Astrocyte (in vitro differentiated cells and primary cell): ENCODE measurements around the gene MN1. TPM values are rescaled to one million over a fixed set of nuclear protein-coding genes. Genes with fewer than 3 reads are reported as not detected.
A peak's percentile ranks its signal among the peaks of the same experiment; 100 is the strongest.

ENCODE experiments used
- DNase-seq: peaks from one replicate; pipeline ENCODE4 v3.0.0-alpha.2; 2010; ENCODE audit warnings: low read depth
- FAIRE-seq: peaks from 2 replicates; lab custom pipeline; 2011; peaks lifted over from hg19 to GRCh38; lab: Jason Lieb, UNC
- H2AFZ ChIP-seq: 2 replicates; pipeline ENCODE4 v1.6.0; 2012; ENCODE audit warnings: low read depth, low read length, inconsistent platforms
- H3K27ac ChIP-seq: 2 replicates; pipeline ENCODE4 v1.5.1; 2011; ENCODE audit warnings: low read depth, low read length, inconsistent platforms
- H3K27me3 ChIP-seq: 2 replicates; pipeline ENCODE4 v1.6.0; 2011; ENCODE audit warnings: low read length, inconsistent platforms; ENCODE audit not compliant: insufficient read depth
- H3K36me3 ChIP-seq: 2 replicates; pipeline ENCODE4 v1.5.1; 2011; ENCODE audit warnings: low read length, inconsistent platforms; ENCODE audit not compliant: insufficient read depth
- H3K4me1 ChIP-seq: 2 replicates; pipeline ENCODE4 v1.5.1; 2011; ENCODE audit warnings: low read length, inconsistent platforms; ENCODE audit not compliant: insufficient read depth
- H3K4me2 ChIP-seq: 2 replicates; pipeline ENCODE4 v1.6.0; 2012; ENCODE audit warnings: low read length, inconsistent platforms
- H3K4me3 ChIP-seq: 2 replicates; pipeline ENCODE4 v1.5.1; 2011; ENCODE audit warnings: low read depth, mild to moderate bottlenecking, low read length, inconsistent platforms; ENCODE audit not compliant: insufficient read depth
- H3K79me2 ChIP-seq: 2 replicates; pipeline ENCODE4 v1.6.0; 2012; ENCODE audit warnings: mild to moderate bottlenecking, low read length, inconsistent platforms; ENCODE audit not compliant: insufficient read depth
- H3K9ac ChIP-seq: 2 replicates; pipeline ENCODE4 v1.6.0; 2012; ENCODE audit warnings: mild to moderate bottlenecking, low read length, inconsistent platforms
- H3K9me3 ChIP-seq: 2 replicates; pipeline ENCODE4 v1.5.1; 2012; ENCODE audit warnings: low read depth, mild to moderate bottlenecking, low read length, inconsistent platforms; ENCODE audit not compliant: insufficient read depth
- H4K20me1 ChIP-seq: 2 replicates; pipeline ENCODE4 v1.6.0; 2012; ENCODE audit warnings: low read length, inconsistent platforms; ENCODE audit not compliant: insufficient read depth
- H3K27ac Mint-ChIP-seq: one replicate; pipeline ENCODE4 v1.8.0; 2021; ENCODE audit warnings: mild to moderate bottlenecking, mixed read lengths; ENCODE audit not compliant: unreplicated experiment
- H3K27me3 Mint-ChIP-seq: one replicate; pipeline ENCODE4 v1.8.0; 2021; ENCODE audit warnings: low read depth, mixed read lengths; ENCODE audit not compliant: unreplicated experiment
- H3K36me3 Mint-ChIP-seq: one replicate; pipeline ENCODE4 v1.8.0; 2021; ENCODE audit warnings: low read depth, mixed read lengths; ENCODE audit not compliant: unreplicated experiment
- H3K4me1 Mint-ChIP-seq: one replicate; pipeline ENCODE4 v1.8.0; 2021; ENCODE audit warnings: low read depth, mixed read lengths; ENCODE audit not compliant: unreplicated experiment
- H3K4me3 Mint-ChIP-seq: one replicate; pipeline ENCODE4 v1.8.0; 2021; ENCODE audit warnings: mild to moderate bottlenecking, moderate library complexity, mixed read lengths; ENCODE audit not compliant: unreplicated experiment
- H3K9me3 Mint-ChIP-seq: one replicate; pipeline ENCODE4 v1.8.0; 2021; ENCODE audit warnings: mild to moderate bottlenecking, mixed read lengths; ENCODE audit not compliant: unreplicated experiment
- EZH2 ChIP-seq: IDR thresholded peaks from 2 replicates; pipeline ENCODE4 v1.6.1; 2012; ENCODE audit warnings: mild to moderate bottlenecking, low read length, inconsistent platforms; ENCODE audit not compliant: insufficient read depth
- total RNA-seq: library from RNA; stranded (reverse); gene quantifications from 2 replicates; pipeline ENCODE4 v1.2.1, GENCODE V29; 2021
- TF ChIP-seq, protein P1 (sequence below): IDR thresholded peaks from 2 replicates; pipeline ENCODE4 v1.5.1; 2011; ENCODE audit warnings: low read depth, mild to moderate bottlenecking, inconsistent platforms, low read length, moderate library complexity; ENCODE audit not compliant: insufficient read depth

Gene MN1
- total RNA-seq, 1 donor from 2014 or later = 98.6 TPM

DNA sequence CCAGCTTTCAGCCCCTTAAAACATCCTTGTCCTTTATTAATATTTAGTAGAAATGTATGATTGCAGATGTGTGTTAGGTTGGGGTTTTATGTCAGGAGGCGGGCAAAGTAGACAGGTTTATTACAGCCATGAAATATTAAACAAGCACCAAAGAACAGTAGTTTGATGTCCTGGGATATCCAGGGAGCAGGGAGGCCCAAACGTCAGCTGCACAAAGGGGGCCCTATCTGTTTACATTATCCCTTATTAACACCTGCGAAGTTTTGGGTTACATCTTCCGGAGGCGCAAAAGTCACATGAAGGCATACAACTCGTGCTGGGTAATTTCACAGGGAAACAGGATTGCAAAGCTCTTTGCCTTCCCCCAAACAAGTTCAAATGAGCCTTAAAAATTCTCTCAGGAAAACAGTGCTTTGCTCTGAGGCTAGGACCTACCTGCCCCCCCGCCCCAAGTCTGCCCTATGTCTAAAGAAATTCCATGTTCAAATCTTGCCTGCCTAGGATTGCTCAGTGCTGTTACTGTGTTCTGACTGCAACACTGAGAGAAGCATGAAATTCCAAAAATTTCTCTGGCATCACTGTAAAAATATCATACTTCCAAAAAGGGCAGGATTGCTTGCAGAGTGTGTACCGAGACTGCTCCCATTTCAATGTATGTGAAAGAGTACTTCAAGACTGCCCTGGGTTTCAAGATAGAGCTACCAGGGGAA, 8.9 kb downstream of the MN1 start:
- Histone ChIP-seq H3K4me2 (peak overlapping the region; percentile 98), H3K4me1 (peaks cover 67% of the 10 kb centered on the region), H3K36me3 (peaks cover 19% of the 10 kb centered on the region), H3K27ac (no peak overlapping the region), H3K27me3 (no peaks in the 10 kb centered on the region), H3K9me3 (no peaks in the 10 kb centered on the region), H3K9ac (peak overlapping the region; percentile 83), H3K79me2 (peaks cover 99% of the 10 kb centered on the region), H2AFZ (no peak overlapping the region), H4K20me1 (peaks cover 97% of the 10 kb centered on the region), H3K4me3 (peak overlapping the region; percentile 71)
- H3K27me3 Mint-ChIP-seq = no peaks in the 10 kb centered on the region
- DNase-seq (no peak), FAIRE-seq (no peak)
- peak overlapping the region; percentile 96 for H3K4me3 Mint-ChIP-seq
- H3K9me3 Mint-ChIP-seq = no peaks in the 10 kb centered on the region
- H3K36me3 Mint-ChIP-seq = peaks cover 35% of the 10 kb centered on the region
- peaks cover 61% of the 10 kb centered on the region for H3K4me1 Mint-ChIP-seq
- TF ChIP-seq, protein P1, sequence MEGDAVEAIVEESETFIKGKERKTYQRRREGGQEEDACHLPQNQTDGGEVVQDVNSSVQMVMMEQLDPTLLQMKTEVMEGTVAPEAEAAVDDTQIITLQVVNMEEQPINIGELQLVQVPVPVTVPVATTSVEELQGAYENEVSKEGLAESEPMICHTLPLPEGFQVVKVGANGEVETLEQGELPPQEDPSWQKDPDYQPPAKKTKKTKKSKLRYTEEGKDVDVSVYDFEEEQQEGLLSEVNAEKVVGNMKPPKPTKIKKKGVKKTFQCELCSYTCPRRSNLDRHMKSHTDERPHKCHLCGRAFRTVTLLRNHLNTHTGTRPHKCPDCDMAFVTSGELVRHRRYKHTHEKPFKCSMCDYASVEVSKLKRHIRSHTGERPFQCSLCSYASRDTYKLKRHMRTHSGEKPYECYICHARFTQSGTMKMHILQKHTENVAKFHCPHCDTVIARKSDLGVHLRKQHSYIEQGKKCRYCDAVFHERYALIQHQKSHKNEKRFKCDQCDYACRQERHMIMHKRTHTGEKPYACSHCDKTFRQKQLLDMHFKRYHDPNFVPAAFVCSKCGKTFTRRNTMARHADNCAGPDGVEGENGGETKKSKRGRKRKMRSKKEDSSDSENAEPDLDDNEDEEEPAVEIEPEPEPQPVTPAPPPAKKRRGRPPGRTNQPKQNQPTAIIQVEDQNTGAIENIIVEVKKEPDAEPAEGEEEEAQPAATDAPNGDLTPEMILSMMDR = no peak
- TF ChIP-seq EZH2 = no peak
- H3K27ac Mint-ChIP-seq = peak overlapping the region; percentile 31

DNA sequence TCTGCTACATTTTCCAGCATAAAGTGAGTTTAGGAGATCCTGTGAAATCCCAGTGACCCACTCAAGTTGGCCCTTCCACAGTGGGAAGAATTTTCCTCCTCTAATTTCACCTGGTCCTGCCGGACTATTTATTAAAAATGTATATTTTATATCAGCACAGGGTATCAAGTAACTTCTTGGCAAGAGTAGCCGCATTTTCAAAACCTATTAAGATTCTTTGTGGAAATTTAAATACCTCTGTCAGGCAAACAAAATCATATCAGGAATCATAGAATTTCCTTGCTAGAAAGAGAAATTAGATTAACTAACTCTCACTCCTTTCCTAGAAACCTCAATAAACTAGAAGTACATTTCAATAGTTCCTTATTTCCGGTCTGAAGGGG, 9.7 kb downstream of the MN1 start:
- Mint-ChIP-seq H3K4me3 (peak overlapping the region; percentile 80), H3K27me3 (no peaks in the 10 kb centered on the region), H3K36me3 (peaks cover 34% of the 10 kb centered on the region), H3K4me1 (peaks cover 61% of the 10 kb centered on the region), H3K9me3 (no peaks in the 10 kb centered on the region), H3K27ac (no peak overlapping the region)
- H3K4me2 ChIP-seq = peak overlapping the region; percentile 81
- peak overlapping the region; percentile 16 for H3K4me3 ChIP-seq
- peaks cover 19% of the 10 kb centered on the region for H3K36me3 ChIP-seq
- no peaks in the 10 kb centered on the region for H3K27me3 ChIP-seq
- peaks cover 99% of the 10 kb centered on the region for H3K79me2 ChIP-seq
- H4K20me1 ChIP-seq = peaks cover 97% of the 10 kb centered on the region
- H3K9ac ChIP-seq = peak overlapping the region; percentile 76
- DNase-seq (no peak), FAIRE-seq (no peak)
- H2AFZ ChIP-seq = no peak overlapping the region
- peak overlapping the region; percentile 61 for H3K27ac ChIP-seq
- no peaks in the 10 kb centered on the region for H3K9me3 ChIP-seq
- peaks cover 72% of the 10 kb centered on the region for H3K4me1 ChIP-seq
- TF ChIP-seq EZH2 = no peak
- TF ChIP-seq, protein P1 = no peak
